GM18517 (cell line): ENCODE data around the gene LMX1B.

Experiments used
- ATAC-seq: cut with Tn5 transposase; IDR thresholded peaks from one replicate; pipeline ENCODE4 v1.9.1; 2021; ENCODE audit warnings: mild to moderate bottlenecking, moderate library complexity; ENCODE audit not compliant: unreplicated experiment

The LMX1B gene

DNA sequence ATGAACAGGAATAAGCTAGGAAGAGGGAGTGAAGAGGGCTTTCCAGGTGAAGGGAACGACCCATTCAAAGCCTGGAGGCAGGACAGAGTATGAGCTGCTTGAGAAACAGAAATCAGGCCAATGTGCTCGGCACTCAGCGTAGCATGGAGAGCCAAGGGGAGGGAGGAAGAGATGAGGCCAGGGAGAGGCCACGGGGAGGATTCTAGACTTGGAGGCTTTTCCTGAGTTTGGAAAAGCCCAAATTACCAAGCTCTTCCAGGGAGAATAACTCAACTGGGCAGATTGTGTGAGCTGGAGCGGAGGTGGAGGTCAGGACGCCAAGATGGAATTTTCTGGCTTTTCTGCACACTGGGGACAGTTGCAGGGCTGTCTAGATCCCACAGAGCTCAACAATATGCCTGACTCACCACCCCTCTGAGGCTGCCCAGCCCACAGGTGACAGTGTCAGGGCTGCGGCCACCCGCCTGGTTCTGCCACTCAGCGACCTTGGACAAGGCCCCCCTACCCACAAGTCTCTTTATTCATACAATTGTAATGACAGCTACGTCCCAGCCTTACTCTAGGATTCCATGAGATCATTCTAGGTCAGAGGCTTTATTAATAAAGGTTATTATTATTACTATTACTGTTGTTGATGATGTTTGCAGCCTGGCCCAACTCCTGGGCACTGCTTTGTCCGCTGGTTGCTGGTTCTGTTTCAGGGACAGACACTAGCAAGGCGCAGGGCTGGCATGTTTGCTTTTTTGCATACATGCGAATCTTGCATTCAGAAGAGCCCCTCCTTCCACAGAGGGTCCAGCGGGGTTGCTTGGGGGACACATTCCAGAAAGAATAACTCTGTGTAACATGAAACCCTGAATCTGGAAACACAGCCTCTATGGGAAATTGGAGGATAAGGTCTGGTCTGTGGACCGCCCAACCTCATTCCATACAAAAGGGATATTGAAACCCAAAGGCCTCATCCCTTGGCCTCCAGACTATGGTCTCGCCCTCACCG, 9.4 kb upstream of the LMX1B start:
- ATAC-seq = no peak

GRCh38 chr9:126605792-126606482, 7.8 kb upstream of the LMX1B start:
- ATAC-seq = no peak

GRCh38 chr9:126606483-126606870, 7.3 kb upstream of the LMX1B start:
- no peak for ATAC-seq

DNA sequence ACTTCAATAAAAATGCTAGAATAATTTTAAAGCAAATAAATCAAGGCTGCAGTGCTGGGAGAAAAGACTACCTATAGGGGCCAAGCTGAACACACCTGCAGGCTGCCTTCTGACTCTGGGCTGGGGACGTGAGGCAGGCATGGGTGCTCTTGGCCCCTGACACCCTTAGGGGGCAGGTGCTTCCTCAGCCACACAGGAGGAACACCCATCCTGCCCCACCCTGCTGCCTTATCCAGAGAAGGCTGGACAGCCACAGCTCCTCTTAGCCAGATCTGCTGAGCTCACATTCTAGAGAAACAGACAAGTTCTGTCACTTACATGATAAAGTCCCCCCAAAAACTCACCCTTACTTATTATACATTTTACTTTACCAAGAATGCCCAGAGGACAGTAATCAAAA, 6.6 kb upstream of the LMX1B start:
- no peak for ATAC-seq

DNA sequence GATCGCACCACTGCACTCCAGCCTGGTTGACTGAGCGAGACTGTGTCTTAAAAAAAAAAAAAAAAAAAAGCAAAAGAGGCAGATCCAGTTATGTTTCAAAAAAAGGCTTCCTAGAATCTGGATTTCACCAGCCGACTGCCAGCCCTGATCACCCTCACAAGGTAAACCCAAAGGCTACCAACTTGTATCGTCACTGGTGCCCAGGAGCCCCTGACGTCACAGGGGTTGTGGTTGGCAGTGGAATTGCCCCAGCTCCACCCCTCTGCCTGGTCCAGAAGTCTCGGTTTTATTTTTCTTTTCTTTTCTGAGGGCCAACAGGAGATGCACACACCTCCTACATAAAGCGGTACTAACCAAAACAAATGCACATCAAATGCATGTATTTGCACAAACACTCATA, 6.0 kb upstream of the LMX1B start:
- no peak for ATAC-seq

DNA sequence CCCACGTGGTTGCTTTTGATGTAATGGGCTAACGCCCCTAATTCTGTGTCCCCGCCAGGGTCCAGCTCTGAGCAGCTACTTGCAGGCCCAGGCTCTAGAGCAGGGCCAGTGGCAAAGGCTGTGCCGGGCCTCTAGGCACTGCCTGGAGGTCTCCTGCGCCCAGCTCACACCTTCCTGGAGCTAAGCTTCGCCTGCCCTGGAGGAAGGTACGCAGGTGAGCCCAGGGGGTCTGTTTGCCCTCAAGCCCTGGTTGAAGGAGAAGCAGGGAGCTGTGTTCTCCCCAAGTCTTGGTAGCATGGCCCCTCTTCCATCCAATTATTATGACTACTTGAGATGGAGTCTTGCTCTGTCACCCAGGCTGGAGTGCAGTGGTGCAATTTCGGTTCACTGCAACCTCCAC, 5.2 kb upstream of the LMX1B start:
- ATAC-seq = no peak

GRCh38 chr9:126609191-126609590, 4.5 kb upstream of the LMX1B start:
- no peak for ATAC-seq

GRCh38 chr9:126609711-126610388, 3.9 kb upstream of the LMX1B start:
- ATAC-seq = no peak

- ATAC-seq = no peak
Measured at GRCh38 chr9:126611193-126611591, 2.5 kb upstream of the LMX1B start.

DNA sequence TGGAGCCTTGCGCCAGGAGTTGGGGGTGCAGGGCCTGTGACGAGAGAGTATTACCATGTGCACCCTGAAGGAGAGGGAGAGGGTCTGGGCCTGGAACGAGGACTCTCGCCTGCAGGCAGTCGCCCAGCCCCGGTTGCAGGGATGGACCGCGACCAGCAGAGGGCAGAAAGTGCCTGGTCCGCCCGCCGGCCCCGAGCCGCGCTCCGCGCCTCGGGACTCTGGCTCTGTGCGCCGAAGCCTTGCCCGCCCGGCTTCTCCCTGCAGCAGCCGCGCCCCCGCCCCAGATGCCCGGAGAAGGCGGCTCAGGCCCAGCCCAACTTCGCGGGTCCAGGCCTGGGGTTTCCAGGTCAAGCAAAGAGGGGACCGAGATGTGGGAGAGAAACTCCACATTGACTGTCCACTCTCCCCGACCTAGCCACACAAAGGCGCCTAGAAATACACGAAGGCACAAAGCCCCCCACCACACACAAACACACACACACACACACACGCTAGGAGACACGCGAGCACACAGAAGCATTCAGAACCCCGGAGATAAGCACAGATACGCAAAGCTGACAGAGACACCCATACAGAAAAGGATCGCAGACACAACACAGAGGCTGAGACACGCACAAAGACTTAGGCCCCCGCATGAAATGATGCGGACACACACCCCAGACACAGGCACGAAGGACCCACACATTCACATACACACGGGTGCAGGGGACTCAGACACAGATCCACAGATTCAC, 2.0 kb upstream of the LMX1B start:
- ATAC-seq = no peak

GRCh38 chr9:126612326-126612812, 1.4 kb upstream of the LMX1B start:
- ATAC-seq = no peak

DNA sequence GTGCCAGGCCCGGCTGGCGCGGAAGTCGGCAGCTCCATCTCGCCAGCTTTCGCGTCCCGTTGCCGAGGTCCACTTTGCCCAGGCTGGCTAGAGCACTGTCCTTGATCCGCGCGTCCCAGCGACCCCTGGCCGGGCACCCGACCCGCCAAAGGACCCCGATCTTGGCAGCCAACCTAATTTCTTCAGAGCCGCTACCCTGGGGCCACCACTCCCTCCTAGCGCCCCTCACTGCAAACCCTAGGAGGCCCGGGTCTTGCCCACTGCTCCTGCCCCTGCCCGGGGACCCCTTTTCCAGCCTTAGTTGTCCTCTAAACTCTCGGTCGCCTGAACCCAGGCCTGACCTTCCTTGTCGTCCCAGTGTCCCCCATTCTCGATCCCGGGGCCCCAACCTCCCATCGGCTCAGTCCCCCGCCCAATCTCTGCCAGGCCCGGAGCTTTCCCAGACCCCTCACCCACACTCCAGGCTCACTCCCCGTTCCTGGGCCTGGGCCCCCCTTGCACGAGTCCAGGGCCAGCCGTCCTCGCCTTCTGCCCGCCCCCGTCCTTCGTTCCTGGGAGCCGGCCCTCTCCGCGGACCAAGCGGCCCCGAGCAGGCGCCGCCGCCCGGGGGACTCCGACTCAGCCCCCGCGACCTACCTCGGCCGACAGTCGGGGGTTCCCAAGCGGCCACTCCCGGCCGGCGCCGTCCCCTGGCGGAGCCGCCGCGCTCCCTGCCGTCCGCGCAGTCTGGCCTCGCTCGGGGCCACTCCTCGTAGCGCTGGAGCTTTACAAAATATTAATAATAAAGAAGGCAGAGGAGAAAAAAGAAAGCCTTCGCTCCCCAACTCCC, 701 bp upstream of the LMX1B start:
- no peak for ATAC-seq

DNA sequence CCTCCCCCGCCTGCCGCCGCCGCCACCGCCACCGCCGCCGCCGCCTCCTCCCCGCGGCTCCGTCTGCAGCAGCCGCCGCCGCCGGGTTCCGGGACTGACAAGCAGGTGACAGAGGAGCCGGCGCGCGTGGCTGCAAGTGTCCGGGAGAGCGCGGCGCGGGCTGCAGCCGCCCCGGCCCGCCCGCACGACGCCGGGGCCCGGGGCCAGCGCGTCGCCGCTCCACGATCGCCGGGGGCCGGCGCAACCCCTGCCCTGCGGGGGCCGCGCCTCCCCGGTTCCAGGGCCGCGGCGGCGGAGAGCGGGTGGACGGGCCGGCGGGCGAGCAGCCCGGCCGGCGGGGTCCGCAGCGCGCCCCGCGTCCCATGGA, 343 bp downstream of the LMX1B start:
- no peak for ATAC-seq

DNA sequence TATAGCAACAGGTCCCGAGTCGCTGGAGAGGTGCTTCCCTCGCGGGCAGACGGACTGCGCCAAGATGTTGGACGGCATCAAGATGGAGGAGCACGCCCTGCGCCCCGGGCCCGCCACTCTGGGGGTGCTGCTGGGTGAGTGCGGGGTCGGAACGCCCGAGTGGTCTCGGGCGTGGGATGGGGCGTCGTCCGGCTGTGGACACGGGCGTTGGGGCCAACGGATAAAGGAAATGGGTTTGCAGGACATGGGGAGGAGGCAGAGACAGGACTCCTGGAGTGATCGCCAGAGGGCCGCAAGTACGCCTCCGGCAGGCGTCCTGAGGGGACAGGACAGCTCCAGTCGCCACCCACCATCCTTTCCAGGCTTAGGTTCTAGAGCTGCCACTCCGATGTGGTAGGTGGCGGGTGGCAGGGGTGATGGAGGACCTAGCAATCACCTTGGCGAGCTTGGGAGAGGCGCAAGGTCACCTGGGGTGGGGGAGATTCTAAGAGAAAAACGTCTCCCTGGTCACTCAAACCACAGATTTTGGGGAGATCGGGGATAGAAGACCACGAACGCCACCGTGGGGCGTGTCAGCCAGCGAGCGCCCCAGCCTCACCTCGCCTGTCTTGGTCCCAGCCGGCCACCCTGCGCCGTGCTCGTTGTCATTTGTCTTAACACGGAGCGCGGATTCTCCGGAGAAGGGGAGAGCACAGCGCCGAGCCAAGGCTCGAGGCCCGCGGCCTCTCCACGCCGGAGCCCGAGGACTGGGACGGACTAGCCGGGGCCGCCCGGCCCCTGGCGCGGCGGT, 922 bp downstream of the LMX1B start:
- no peak for ATAC-seq

GRCh38 chr9:126615245-126615790, 1.6 kb downstream of the LMX1B start:
- no peak for ATAC-seq

DNA sequence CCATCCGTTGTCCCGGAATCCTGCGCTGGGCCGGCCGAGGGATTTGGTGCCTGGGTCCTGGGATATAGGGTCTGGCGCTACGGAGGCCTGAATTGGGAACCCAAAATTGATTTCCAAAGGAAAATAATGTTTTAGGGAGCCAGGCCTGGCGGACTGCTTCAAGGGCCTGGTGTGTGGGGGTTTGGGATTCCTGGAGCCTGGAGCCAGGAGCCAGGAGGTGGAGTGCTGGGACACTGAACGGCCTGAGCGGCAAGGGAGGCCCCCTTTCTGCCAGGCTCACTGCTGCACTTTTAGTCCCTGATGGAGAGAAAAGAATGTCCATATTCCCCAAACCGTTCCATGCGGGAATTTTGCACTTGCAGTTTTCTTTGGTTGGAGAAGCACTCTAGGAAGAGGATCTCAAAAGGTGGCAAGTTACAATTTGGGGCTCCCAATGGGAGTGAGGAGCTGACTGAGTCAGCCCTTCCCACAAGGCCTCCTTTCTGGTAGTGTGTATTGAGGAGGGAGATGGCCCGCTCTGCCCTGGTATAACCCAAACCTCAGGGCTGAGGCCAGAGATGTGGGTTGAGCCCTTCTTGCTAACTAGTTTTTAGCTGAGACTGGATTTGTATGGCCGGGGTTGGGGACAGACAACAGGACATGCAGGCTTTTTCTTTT, 2.2 kb downstream of the LMX1B start:
- no peak for ATAC-seq

- ATAC-seq = no peak
Measured at GRCh38 chr9:126616521-126616976, 2.8 kb downstream of the LMX1B start.
